Liver (tissue), 3 donors: ENCODE data around the gene PIP5K1C.

Experiments used
- GABPA ChIP-seq, 2 donors: IDR thresholded peaks in 1 of 2; conservative IDR thresholded peaks in 1 of 2; 2 replicates each; pipeline ENCODE4 v1.6.1; 2016; ENCODE audit warnings: antibody characterized with exemption in 2 of 2, mild to moderate bottlenecking in 1 of 2, moderate library complexity in 1 of 2
- JUND ChIP-seq, 2 donors: IDR thresholded peaks; 2 replicates each; pipeline ENCODE4 v1.6.1; 2016; ENCODE audit warnings: antibody characterized with exemption in 2 of 2
- TAF1 ChIP-seq: conservative IDR thresholded peaks from 2 replicates; pipeline ENCODE4 v1.6.1; 2016; ENCODE audit warnings: antibody characterized with exemption, mild to moderate bottlenecking
- YY1 ChIP-seq: IDR thresholded peaks from 2 replicates; pipeline ENCODE4 v1.6.1; 2016; ENCODE audit warnings: antibody characterized with exemption, mild to moderate bottlenecking
- TF ChIP-seq, protein P1 (sequence below): fragments of 150-350 bp; IDR thresholded peaks from 2 replicates; pipeline ENCODE4 v1.5.1; 2017; ENCODE audit warnings: improper control_type of control experiment, low read depth, low read length; ENCODE audit not compliant: missing input control
- donor health status: healthy.
- donor health status: healthy.

DNA sequence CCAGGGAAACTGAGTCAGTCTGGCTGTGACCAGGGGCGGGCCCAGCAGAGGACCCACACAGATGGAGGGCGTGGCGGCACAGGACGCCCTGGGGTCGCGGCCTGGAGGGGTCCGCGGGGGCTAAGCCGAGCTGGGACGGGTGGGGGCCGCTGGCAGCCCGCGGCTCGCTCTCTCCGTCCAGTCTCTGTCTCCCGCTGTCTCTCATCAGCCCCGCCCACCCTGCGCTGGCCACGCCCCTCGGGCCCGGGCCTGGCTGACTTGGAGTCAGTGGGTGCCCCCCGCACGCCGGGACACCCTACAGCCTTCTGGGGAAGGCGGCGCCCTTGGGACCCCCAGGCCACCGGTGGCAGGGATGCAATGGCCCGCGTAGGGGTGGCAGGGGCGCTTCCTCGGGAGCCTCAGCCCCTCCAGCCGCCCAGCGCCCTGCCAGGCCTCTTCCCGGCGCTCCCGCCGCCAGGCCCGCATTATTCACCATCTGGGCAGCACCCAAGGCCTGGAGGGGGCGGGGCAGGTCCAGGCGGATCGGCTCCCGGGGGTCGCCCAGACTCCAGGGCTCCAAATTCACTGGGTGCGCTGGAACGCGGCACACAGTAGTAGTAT, 93.5 kb downstream of the PIP5K1C start, which contains the start of gene TBXA2R:
- TF ChIP-seq, protein P1, sequence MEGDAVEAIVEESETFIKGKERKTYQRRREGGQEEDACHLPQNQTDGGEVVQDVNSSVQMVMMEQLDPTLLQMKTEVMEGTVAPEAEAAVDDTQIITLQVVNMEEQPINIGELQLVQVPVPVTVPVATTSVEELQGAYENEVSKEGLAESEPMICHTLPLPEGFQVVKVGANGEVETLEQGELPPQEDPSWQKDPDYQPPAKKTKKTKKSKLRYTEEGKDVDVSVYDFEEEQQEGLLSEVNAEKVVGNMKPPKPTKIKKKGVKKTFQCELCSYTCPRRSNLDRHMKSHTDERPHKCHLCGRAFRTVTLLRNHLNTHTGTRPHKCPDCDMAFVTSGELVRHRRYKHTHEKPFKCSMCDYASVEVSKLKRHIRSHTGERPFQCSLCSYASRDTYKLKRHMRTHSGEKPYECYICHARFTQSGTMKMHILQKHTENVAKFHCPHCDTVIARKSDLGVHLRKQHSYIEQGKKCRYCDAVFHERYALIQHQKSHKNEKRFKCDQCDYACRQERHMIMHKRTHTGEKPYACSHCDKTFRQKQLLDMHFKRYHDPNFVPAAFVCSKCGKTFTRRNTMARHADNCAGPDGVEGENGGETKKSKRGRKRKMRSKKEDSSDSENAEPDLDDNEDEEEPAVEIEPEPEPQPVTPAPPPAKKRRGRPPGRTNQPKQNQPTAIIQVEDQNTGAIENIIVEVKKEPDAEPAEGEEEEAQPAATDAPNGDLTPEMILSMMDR, result no peak
- no peak for TF ChIP-seq JUND (IDR thresholded peaks at IDR 0.05)
- no peak for TF ChIP-seq GABPA (IDR thresholded peaks at IDR 0.05 in 1 of 2, conservative IDR thresholded peaks at IDR 0.05 in 1 of 2)
- no peak for TF ChIP-seq YY1
- TF ChIP-seq TAF1, result no peak
